Left lung (tissue), 10 donors: ENCODE data around the gene ACYP1. TPM values are rescaled to one million over a fixed set of nuclear protein-coding genes. Genes with fewer than 3 reads are reported as not detected.

Experiments used
- ATAC-seq: fragments of 200-7000 bp; cut with Tn5 transposase; one replicate; pipeline ENCODE4 v1.9.1; 2020; ENCODE audit warnings: moderate library complexity
- DNase-seq, 4 donors: peaks; one replicate each; pipeline ENCODE4 v3.0.0-alpha.2; 2013 to 2020
- H3K27ac ChIP-seq, 2 donors: fragments of 200-600 bp; sonication (generic) in 1 of 2; one replicate each; pipeline versions ENCODE4 v1.5.0 to v1.8.0; 2020 to 2021
- H3K27me3 ChIP-seq, 2 donors: fragments of 200-600 bp; sonication (generic) in 1 of 2; one replicate each; pipeline versions ENCODE4 v1.5.0 to v1.8.0; 2020 to 2021
- H3K36me3 ChIP-seq, 2 donors: fragments of 200-600 bp; sonication (generic) in 1 of 2; one replicate each; pipeline versions ENCODE4 v1.5.0 to v1.8.0; 2020 to 2021
- H3K4me1 ChIP-seq, 2 donors: fragments of 200-600 bp; one replicate each; pipeline ENCODE4 v1.8.0; 2021
- H3K4me3 ChIP-seq, 2 donors: fragments of 200-600 bp; sonication (generic) in 1 of 2; one replicate each; pipeline versions ENCODE4 v1.5.0 to v1.8.0; 2020 to 2021; ENCODE audit warnings: mild to moderate bottlenecking in 1 of 2
- H3K9me3 ChIP-seq, 2 donors: fragments of 200-600 bp; sonication (generic) in 1 of 2; one replicate each; pipeline versions ENCODE4 v1.5.0 to v1.8.0; 2020 to 2021
- intact Hi-C, 2 donors: fragments of 100-400 bp; cut with DNase I; formaldehyde crosslinking; loops; one replicate each; pipeline versions ENCODE4 v1.11.2 to v1.14.2; 2022
- polyA plus RNA-seq, 6 donors: library from polyadenylated mRNA; unstranded; fragments of 120-200 nt; gene quantifications; one replicate each; pipeline ENCODE4 v1.2.1, GENCODE V29; 2013; ENCODE audit not compliant: insufficient read length in 6 of 6
- total RNA-seq, 2 donors: library from RNA; stranded (reverse); fragmentation: NEBNext Ultra II Directional; extraction: Animal tissue kit (Norgen Biotek cat#: 25700); gene quantifications; one replicate each; pipeline ENCODE4 v1.2.1, GENCODE V29; 2021
- TF ChIP-seq, protein P1 (sequence below), 2 donors: fragments of 200-600 bp; sonication (generic) in 1 of 2; IDR thresholded peaks; one replicate each; pipeline versions ENCODE4 v1.5.0 to v1.8.0; 2021; ENCODE audit warnings: antibody characterized with exemption in 2 of 2
- donor health status: DM: no; HTN: yes; CAD: no.
- donor health status: DM: no; HTN: no; CAD: no.

Gene ACYP1
- total and polyA plus RNA-seq, 8 donors = 9.8 to 57.0 (median 49.6) TPM

DNA sequence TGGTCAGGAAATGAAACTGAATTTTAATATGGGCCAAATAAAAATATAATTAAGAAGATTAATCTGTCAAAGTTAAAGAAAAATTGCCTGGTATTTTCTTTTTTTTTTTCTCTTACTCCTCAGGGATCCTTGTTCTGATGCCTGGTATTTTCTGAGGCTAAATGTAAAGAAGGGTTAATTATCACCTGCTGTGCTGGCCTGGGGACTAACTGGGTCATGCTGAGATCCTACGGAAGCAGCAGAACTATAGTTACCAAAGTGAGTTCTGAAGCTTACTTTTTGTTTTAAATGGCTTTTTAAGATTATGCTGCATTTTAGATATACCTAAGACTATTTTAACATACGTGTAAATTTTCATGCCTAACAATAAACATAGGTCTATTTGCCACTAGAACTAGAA, 28.9 kb upstream of the ACYP1 start:
- Histone ChIP-seq H3K36me3 (peaks cover 0 to 100% of the 10 kb centered on the region in 2 donors), H3K9me3 (no peaks in the 10 kb centered on the region), H3K27me3 (no peaks in the 10 kb centered on the region), H3K4me3 (no peak overlapping the region), H3K27ac (no peak overlapping the region), H3K4me1 (no peaks in the 10 kb centered on the region)
- intact Hi-C loops = no loop called here
- DNase-seq (no peak), ATAC-seq (no peak)
- TF ChIP-seq, protein P1, sequence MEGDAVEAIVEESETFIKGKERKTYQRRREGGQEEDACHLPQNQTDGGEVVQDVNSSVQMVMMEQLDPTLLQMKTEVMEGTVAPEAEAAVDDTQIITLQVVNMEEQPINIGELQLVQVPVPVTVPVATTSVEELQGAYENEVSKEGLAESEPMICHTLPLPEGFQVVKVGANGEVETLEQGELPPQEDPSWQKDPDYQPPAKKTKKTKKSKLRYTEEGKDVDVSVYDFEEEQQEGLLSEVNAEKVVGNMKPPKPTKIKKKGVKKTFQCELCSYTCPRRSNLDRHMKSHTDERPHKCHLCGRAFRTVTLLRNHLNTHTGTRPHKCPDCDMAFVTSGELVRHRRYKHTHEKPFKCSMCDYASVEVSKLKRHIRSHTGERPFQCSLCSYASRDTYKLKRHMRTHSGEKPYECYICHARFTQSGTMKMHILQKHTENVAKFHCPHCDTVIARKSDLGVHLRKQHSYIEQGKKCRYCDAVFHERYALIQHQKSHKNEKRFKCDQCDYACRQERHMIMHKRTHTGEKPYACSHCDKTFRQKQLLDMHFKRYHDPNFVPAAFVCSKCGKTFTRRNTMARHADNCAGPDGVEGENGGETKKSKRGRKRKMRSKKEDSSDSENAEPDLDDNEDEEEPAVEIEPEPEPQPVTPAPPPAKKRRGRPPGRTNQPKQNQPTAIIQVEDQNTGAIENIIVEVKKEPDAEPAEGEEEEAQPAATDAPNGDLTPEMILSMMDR (IDR thresholded peaks at IDR 0.05) = no peak

DNA sequence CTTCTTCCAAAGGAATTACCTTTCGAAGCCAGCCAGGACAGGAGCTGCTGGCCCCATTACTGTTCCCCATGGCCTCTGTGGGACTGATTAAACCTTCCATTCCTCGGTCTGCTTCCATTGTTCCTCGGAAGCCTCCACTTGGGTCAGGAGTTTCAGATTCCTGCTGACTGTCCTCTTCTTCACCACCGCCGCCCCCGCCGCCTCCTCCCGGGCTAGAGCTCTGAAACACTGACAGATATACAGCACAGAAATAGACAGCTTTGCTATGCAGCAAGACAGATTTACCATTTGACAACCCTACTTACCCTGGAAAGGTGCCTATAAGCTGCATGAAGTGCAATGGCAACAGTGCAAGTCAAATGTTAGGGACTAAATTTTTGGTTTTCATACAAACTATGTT, 27.4 kb upstream of the ACYP1 start:
- Histone ChIP-seq H3K27me3 (no peaks in the 10 kb centered on the region), H3K27ac (no peak overlapping the region), H3K9me3 (no peaks in the 10 kb centered on the region), H3K4me1 (no peaks in the 10 kb centered on the region), H3K4me3 (no peak overlapping the region), H3K36me3 (peaks cover 0 to 100% of the 10 kb centered on the region in 2 donors)
- intact Hi-C loops = no loop called here
- no peak for ATAC-seq
- no peak for DNase-seq
- TF ChIP-seq, protein P1 (IDR thresholded peaks at IDR 0.05) = no peak

DNA sequence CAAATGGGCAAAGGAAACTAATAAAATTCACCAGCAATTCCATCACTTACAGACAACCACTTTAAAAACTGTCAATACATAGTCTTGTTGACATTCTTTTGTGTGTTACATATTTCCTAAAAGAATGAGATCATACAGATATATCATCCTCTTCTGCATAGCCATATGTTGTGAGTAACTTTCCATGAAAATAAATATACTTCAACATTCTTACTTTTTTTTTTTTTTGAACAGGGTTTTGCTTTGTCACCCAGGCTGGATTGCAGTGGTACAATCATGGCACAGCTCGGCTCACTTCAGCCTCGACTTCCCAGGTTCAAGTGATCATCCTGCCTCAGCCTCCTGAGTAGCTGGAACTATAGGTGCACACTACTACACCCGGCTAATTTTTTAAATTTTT, 26.5 kb upstream of the ACYP1 start:
- ATAC-seq (no peak), DNase-seq (no peak)
- no peaks in the 10 kb centered on the region for H3K4me1 ChIP-seq
- no peak overlapping the region for H3K27ac ChIP-seq
- H3K9me3 ChIP-seq = no peaks in the 10 kb centered on the region
- TF ChIP-seq, protein P1 (IDR thresholded peaks at IDR 0.05) = no peak
- H3K4me3 ChIP-seq = no peak overlapping the region
- H3K36me3 ChIP-seq = peaks cover 0 to 100% of the 10 kb centered on the region in 2 donors
- H3K27me3 ChIP-seq = no peaks in the 10 kb centered on the region
- intact Hi-C loops = no loop called here

DNA sequence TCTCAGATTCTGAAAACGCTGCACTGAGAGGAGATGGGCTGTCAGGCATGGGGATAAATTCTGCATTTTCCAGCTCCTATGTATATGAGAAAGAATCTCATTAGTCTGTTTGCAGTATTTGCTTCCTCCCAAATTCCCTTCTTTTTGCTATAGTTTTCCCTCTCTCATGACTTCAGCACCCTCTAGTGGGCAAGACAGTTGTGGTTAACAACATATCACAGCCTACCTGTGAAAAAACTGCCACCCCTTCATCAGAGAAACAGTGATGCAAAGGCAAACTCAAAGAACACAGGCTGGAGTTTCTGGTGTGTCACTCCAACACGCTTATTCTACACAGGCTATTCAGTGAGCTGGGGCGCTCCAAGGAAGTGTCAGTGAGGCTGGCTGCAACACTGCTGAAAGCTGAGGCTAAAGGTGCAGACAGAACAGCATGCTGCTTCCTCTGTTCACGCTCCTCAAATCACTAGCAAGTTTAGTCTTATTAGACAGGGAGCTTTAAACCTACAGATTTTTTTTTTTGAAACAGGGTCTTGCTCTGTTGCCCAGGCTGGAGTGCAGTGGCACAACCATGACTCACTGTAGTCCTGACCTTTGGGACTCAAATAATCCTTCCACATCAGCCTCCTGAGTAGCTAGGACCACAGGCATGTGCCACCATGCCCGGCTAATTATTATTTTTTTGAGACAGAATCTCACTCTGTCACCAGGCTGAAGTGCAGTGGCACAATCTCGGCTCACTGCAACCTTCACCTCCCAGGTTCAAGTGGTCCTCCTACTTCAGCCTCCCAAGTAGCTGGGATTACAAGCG, 24.9 kb upstream of the ACYP1 start:
- ATAC-seq = peak; percentile 87
- no peak overlapping the region for H3K27ac ChIP-seq
- peak in 2 of 4 donors; percentile 54 to 72 for DNase-seq
- H3K36me3 ChIP-seq = peaks cover 0 to 100% of the 10 kb centered on the region in 2 donors
- no peaks in the 10 kb centered on the region for H3K4me1 ChIP-seq
- no peaks in the 10 kb centered on the region for H3K9me3 ChIP-seq
- H3K27me3 ChIP-seq = no peaks in the 10 kb centered on the region
- intact Hi-C loops = loop anchor here in 1 of 2 donors (5.0 to 10.0 kb wide), 2 partner anchors 144 to 171 kb away; no protein-coding TSS in a partner anchor
- TF ChIP-seq, protein P1 (IDR thresholded peaks at IDR 0.05) = peak; percentile 50 to 67
- H3K4me3 ChIP-seq = no peak overlapping the region

DNA sequence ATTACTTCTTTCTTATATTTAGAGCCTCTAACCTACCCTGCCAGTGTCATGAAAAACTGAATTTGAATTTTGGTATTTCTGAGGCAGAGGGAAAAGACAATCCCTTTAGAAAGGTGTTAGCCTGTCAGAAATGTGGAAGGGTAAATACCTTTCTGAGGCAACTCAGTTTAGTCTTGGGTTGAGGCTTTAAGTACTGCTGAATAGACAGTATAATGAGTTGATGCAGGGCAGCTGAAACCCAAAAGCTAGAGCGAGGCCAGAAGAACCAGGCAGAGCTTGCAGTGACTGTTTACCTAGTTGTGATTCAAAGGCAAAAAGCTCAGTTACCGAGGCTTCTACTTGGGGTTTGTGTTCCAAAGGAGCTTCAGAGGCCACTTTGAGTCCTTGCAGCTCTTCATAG, 24.3 kb upstream of the ACYP1 start:
- no peaks in the 10 kb centered on the region for H3K4me1 ChIP-seq
- TF ChIP-seq, protein P1 (IDR thresholded peaks at IDR 0.05) = no peak
- H3K9me3 ChIP-seq = no peaks in the 10 kb centered on the region
- ATAC-seq (no peak), DNase-seq (no peak)
- intact Hi-C loops = loop anchor here in 1 of 2 donors (5.0 to 10.0 kb wide), 2 partner anchors 143 to 171 kb away; no protein-coding TSS in a partner anchor
- no peak overlapping the region for H3K4me3 ChIP-seq
- H3K27me3 ChIP-seq = no peaks in the 10 kb centered on the region
- no peak overlapping the region for H3K27ac ChIP-seq
- peaks cover 0 to 100% of the 10 kb centered on the region in 2 donors for H3K36me3 ChIP-seq
